K562 (cell line): ENCODE measurements around the gene PRICKLE2. TPM values are rescaled to one million over a fixed set of nuclear protein-coding genes. Genes with fewer than 3 reads are reported as not detected.

Experiments
- ATAC-seq: fragments of 200-7000 bp; cut with Tn5 transposase; 3 replicates; pipeline ENCODE4 v1.9.1; 2020; ENCODE audit warnings: moderate library complexity
- BruUV-seq: library from RNA; stranded (reverse); fragments of 400-500 nt; replicated peaks from 2 replicates; lab custom pipeline; 2021; lab: Mats Ljungman, UMichigan
- CTCF ChIA-PET: fragments of 300-600 bp; formaldehyde crosslinking; extraction: SDS; loops from one replicate; lab custom pipeline; 2021; ENCODE audit warnings: low intra/inter-chr PET ratio; lab: Yijun Ruan, JAX
- POLR2A ChIA-PET: fragments of 300-600, 350-650 bp; sonication (Branson Sonifier 250); formaldehyde crosslinking; extraction: SDS; loops from one replicate; lab custom pipeline; 2021; ENCODE audit warnings: antibody characterized with exemption, inconsistent platforms; lab: Yijun Ruan, JAX
- DNase-seq, 4 experiments: peaks; one replicate each; pipeline versions ENCODE4 v3.0.0 to v3.0.0-alpha.2; 2011 to 2018; ENCODE audit warnings: low spot score in 3 of 4, mixed read lengths in 3 of 4; ENCODE audit errors: extremely low read depth in 1 of 4
- FAIRE-seq: peaks from 2 replicates; lab custom pipeline; 2011; peaks lifted over from hg19 to GRCh38; lab: Jason Lieb, UNC
- H2AFZ ChIP-seq: 2 replicates; pipeline ENCODE4 v1.6.0; 2011; ENCODE audit warnings: low read depth, low read length, control low read depth, inconsistent platforms
- H3K27ac ChIP-seq: fragments of 200-600 bp; 3 replicates; pipeline ENCODE4 v1.8.0; 2011; ENCODE audit warnings: low read depth, mild to moderate bottlenecking, control low read depth, inconsistent platforms, low read length, moderate library complexity, mixed read lengths; ENCODE audit errors: extremely low read depth
- H3K27me3 ChIP-seq, 2 experiments: fragments of 300-600 bp in 1 of 2; 2 replicates in 1 of 2; 3 replicates in 1 of 2; pipeline versions ENCODE4 v1.6.0 to v1.8.0; 2011; ENCODE audit warnings: inconsistent platforms in 2 of 2, low read length in 2 of 2, mild to moderate bottlenecking in 1 of 2, mixed read lengths in 1 of 2, moderate library complexity in 1 of 2; ENCODE audit not compliant: control insufficient read depth in 2 of 2, insufficient read depth in 2 of 2
- H3K36me3 ChIP-seq: fragments of 300-600 bp; 3 replicates; pipeline ENCODE4 v1.8.0; 2011; ENCODE audit warnings: mild to moderate bottlenecking, low read length, inconsistent platforms; ENCODE audit not compliant: control insufficient read depth, insufficient read depth
- H3K4me1 ChIP-seq, 2 experiments: fragments of 200-600 bp in 1 of 2; replicated peaks in 1 of 2; 2 replicates in 1 of 2; 3 replicates in 1 of 2; pipeline versions ENCODE4 v1.5.1 to v1.8.0; 2011; ENCODE audit warnings: inconsistent platforms in 2 of 2, low read length in 2 of 2, mild to moderate bottlenecking in 1 of 2, mixed read lengths in 1 of 2, moderate library complexity in 1 of 2; ENCODE audit not compliant: control insufficient read depth in 2 of 2, insufficient read depth in 2 of 2
- H3K4me2 ChIP-seq: 2 replicates; pipeline ENCODE4 v1.6.1; 2011; ENCODE audit warnings: low read length, control low read depth, inconsistent platforms, mixed read lengths; ENCODE audit not compliant: insufficient read depth
- H3K4me3 ChIP-seq: fragments of 200-600 bp; sonication (generic), shearing (Covaris generic); 2 replicates; pipeline ENCODE4 v1.5.1; 2016; ENCODE audit warnings: control low read depth, inconsistent platforms
- H3K79me2 ChIP-seq: fragments of 200-600 bp; 3 replicates; pipeline ENCODE4 v1.8.0; 2011; ENCODE audit warnings: low read length, inconsistent platforms; ENCODE audit not compliant: control insufficient read depth, insufficient read depth
- H3K9ac ChIP-seq, 2 experiments: 2 replicates each; pipeline versions ENCODE4 v1.6.0 to v1.6.1; 2011; ENCODE audit warnings: low read depth in 2 of 2, low read length in 2 of 2, control low read depth in 1 of 2, inconsistent platforms in 1 of 2, mild to moderate bottlenecking in 1 of 2, mixed read lengths in 1 of 2; ENCODE audit not compliant: insufficient read depth in 1 of 2
- H3K9me1 ChIP-seq: one replicate; pipeline ENCODE4 v1.6.0; 2011; ENCODE audit warnings: inconsistent platforms, mild to moderate bottlenecking, low read length, moderate library complexity; ENCODE audit not compliant: control insufficient read depth, insufficient read depth
- H3K9me3 ChIP-seq: replicated peaks from 2 replicates; pipeline ENCODE4 v1.5.1; 2011; ENCODE audit warnings: low read depth, low read length, inconsistent platforms; ENCODE audit not compliant: control insufficient read depth, insufficient read depth
- H4K20me1 ChIP-seq: replicated peaks from 2 replicates; pipeline ENCODE4 v1.6.1; 2011; ENCODE audit warnings: low read length, inconsistent platforms, mixed read lengths; ENCODE audit not compliant: control insufficient read depth, insufficient read depth
- BACH1 ChIP-seq: fragments of 200-800 bp; sonication (Bioruptor generic); IDR thresholded peaks from 2 replicates; pipeline ENCODE4 v1.6.1; 2016; ENCODE audit warnings: missing genetic modification characterization, missing compliant biosample characterization
- DIDO1 ChIP-seq: fragments of 450-650 bp; IDR thresholded peaks from 2 replicates; pipeline ENCODE4 v1.6.1; 2016; ENCODE audit warnings: low read depth, missing biosample characterization, missing genetic modification characterization
- ETV5 ChIP-seq: sonication (generic); formaldehyde crosslinking; IDR thresholded peaks from 2 replicates; pipeline ENCODE4 v1.4.0; 2020; ENCODE audit warnings: low read depth, mild to moderate bottlenecking, missing genetic modification reagents
- JUN ChIP-seq, 2 experiments: sonication (generic) in 1 of 2; formaldehyde crosslinking in 1 of 2; IDR thresholded peaks; 2 replicates each; pipeline versions ENCODE4 v1.6.1 to v1.8.0; 2012 to 2022; ENCODE audit warnings: borderline replicate concordance in 2 of 2, mild to moderate bottlenecking in 2 of 2, improper control_type of control experiment in 1 of 2, low read depth in 1 of 2, low read length in 1 of 2, missing genetic modification reagents in 1 of 2
- JUND ChIP-seq, 2 experiments: IDR thresholded peaks; 2 replicates in 1 of 2; 3 replicates in 1 of 2; pipeline ENCODE4 v1.6.1; 2011; ENCODE audit warnings: borderline replicate concordance in 2 of 2, low read depth in 2 of 2, low read length in 2 of 2, improper control_type of control experiment in 1 of 2, missing biosample characterization in 1 of 2, missing genetic modification characterization in 1 of 2, missing genetic modification reagents in 1 of 2
- KLF13 ChIP-seq: fragments of 450-650 bp; IDR thresholded peaks from 2 replicates; pipeline ENCODE4 v1.6.1; 2016; ENCODE audit warnings: missing genetic modification characterization, low read depth, mild to moderate bottlenecking, missing compliant biosample characterization, moderate library complexity, borderline replicate concordance
- MCM7 ChIP-seq, 2 experiments: fragments of 450-650 bp; IDR thresholded peaks; 2 replicates each; pipeline ENCODE4 v1.6.1; 2016 to 2018
- NFE2 ChIP-seq: IDR thresholded peaks from 2 replicates; pipeline ENCODE4 v1.6.1; 2014; ENCODE audit warnings: antibody characterized with exemption, low read depth
- PRMT5 ChIP-seq: sonication (generic); formaldehyde crosslinking; IDR thresholded peaks from 2 replicates; pipeline ENCODE4 v1.5.0; 2020; ENCODE audit warnings: missing genetic modification reagents
- THRA ChIP-seq: fragments of 450-650 bp; IDR thresholded peaks from 2 replicates; pipeline ENCODE4 v1.6.1; 2017; ENCODE audit warnings: mild to moderate bottlenecking, moderate library complexity
- USF1 ChIP-seq: sonication (generic); formaldehyde crosslinking; IDR thresholded peaks from 2 replicates; pipeline ENCODE4 v1.9.0; 2022; ENCODE audit warnings: mild to moderate bottlenecking, missing genetic modification reagents
- ZBTB12 ChIP-seq: fragments of 250-450 bp; sonication (Bioruptor Pico); IDR thresholded peaks from 2 replicates; pipeline ENCODE4 v1.4.0; 2020
- ZFP1 ChIP-seq: fragments of 450-650 bp; formaldehyde crosslinking; IDR thresholded peaks from 2 replicates; pipeline ENCODE4 v1.4.0; 2020; ENCODE audit warnings: mild to moderate bottlenecking, mixed read lengths
- ZNF197 ChIP-seq: fragments of 200-800 bp; sonication (Bioruptor generic); IDR thresholded peaks from 2 replicates; pipeline ENCODE4 v1.6.1; 2016; ENCODE audit warnings: low read depth, missing genetic modification characterization, missing compliant biosample characterization
- ZNF740 ChIP-seq, 3 experiments: fragments of 200-800 bp in 1 of 3; sonication (Bioruptor generic) in 1 of 3; sonication (generic) in 1 of 3; formaldehyde crosslinking in 1 of 3; IDR thresholded peaks; 2 replicates each; pipeline versions ENCODE4 v1.6.1 to v1.8.0; 2016 to 2022; ENCODE audit warnings: mild to moderate bottlenecking in 2 of 3, missing compliant biosample characterization in 2 of 3, missing genetic modification characterization in 2 of 3, missing genetic modification reagents in 1 of 3
- whole genome bisulfite sequencing: fragments of 100-300 bp; shearing (Covaris generic); methylation state at CpG from one replicate; pipeline ENCODE4 v1.1.6; 2016; ENCODE audit warnings: low coverage, mixed read lengths; ENCODE audit not compliant: insufficient coverage; ENCODE audit errors: missing lambda C conversion rate; 5-methylcytosine and 5-hydroxymethylcytosine counted together
- in situ Hi-C: fragments of 300-500 bp; cut with MboI; formaldehyde crosslinking; loops from 4 replicates; pipeline ENCODE4 v1.15.0; 2018; ENCODE audit warnings: inconsistent platforms, mixed read lengths
- intact Hi-C: fragments of 100-400 bp; cut with micrococcal nuclease; formaldehyde crosslinking; loops from 2 replicates; pipeline ENCODE4 v1.14.2; 2022
- polyA plus RNA-seq, 8 experiments: library from polyadenylated mRNA; depleted of rRNA in 4 of 8; stranded (reverse) in 5 of 8; unstranded in 3 of 8; fragments of >200 nt; fragmentation: Nextera tagmentation in 2 of 8; fragmentation: Illumina TruSeq in 1 of 8; extraction: Ambion mirVana in 2 of 8; extraction: Trizol in 1 of 8; gene quantifications; 2 replicates each; pipeline versions ENCODE4 v1.2.1 to v1.2.3, GENCODE V29; 2011 to 2014; ENCODE audit warnings: inconsistent platforms in 1 of 8, missing spikeins in 1 of 8
- total RNA-seq, 7 experiments: library from RNA; depleted of rRNA in 6 of 7; stranded (reverse); fragments of >200 nt in 6 of 7; fragmentation: Illumina TruSeq in 2 of 7; extraction: Trizol in 2 of 7; gene quantifications; 2 replicates each; pipeline versions ENCODE4 v1.2.1 to v1.2.3, GENCODE V29; 2011 to 2021; ENCODE audit warnings: low replicate concordance in 1 of 7

Gene PRICKLE2
- total and polyA plus RNA-seq, 9 of the 15 experiments (the other 6 are each of a cell fraction or from before 2014, with no cell fraction given) = 0.07 to 0.09 TPM; not detected in 7

GRCh38 chr3:64196236-64196929 is 28.9 kb downstream of the PRICKLE2 start (continued):
- TF ChIP-seq KLF13 (tag) (no peak), USF1 (CRISPR knock-in tag) (no peak), THRA (no peak), ETV5 (CRISPR knock-in tag) (no peak)
- TF ChIP-seq, all 486 proteins: peak for 0

GRCh38 chr3:64195789-64196188 is 29.5 kb downstream of the PRICKLE2 start:
- DNase-seq = no peak
- CTCF ChIA-PET = no interaction called here
- BruUV-seq = no TSS peak
- 0% methylated on average over 1 of the region's 1 CpG for WGBS
- POLR2A ChIA-PET = no interaction called here
- no peak overlapping the region for H3K4me3 ChIP-seq
- no peak for FAIRE-seq
- intact Hi-C loops = no loop called here
- in situ Hi-C loops = no loop called here
- H3K9me1 ChIP-seq = no peaks in the 10 kb centered on the region
- no peak overlapping the region for H3K27ac ChIP-seq
- no peaks in the 10 kb centered on the region for H4K20me1 ChIP-seq
- H3K36me3 ChIP-seq = no peaks in the 10 kb centered on the region
- H3K9me3 ChIP-seq = no peaks in the 10 kb centered on the region
- H3K9ac ChIP-seq = no peak overlapping the region
- no peak for ATAC-seq
- no peak overlapping the region for H2AFZ ChIP-seq
- H3K79me2 ChIP-seq = no peaks in the 10 kb centered on the region
- no peaks in the 10 kb centered on the region for H3K4me1 ChIP-seq
- no peak overlapping the region for H3K4me2 ChIP-seq
- H3K27me3 ChIP-seq = no peaks in the 10 kb centered on the region
- TF ChIP-seq JUND (IDR thresholded peaks at IDR 0.05; ENCODE audit: borderline replicate concordance, low read depth, low read length) = no peak
- TF ChIP-seq JUND (tag; IDR thresholded peaks at IDR 0.05; ENCODE audit: borderline replicate concordance, low read depth, low read length) = no peak
- TF ChIP-seq ZBTB12 (CRISPR knock-in tag) = no peak
- TF ChIP-seq ZNF740 (CRISPR knock-in tag; IDR thresholded peaks at IDR 0.05) = no peak
- TF ChIP-seq ZNF740 (tag; IDR thresholded peaks at IDR 0.05) = no peak
- TF ChIP-seq NFE2 = no peak
- no peak for TF ChIP-seq ZNF197 (CRISPR knock-in tag)
- TF ChIP-seq DIDO1 (tag) = no peak
- TF ChIP-seq JUN (IDR thresholded peaks at IDR 0.05; ENCODE audit: borderline replicate concordance, low read depth, low read length) = no peak
- TF ChIP-seq JUN (CRISPR knock-in tag; IDR thresholded peaks at IDR 0.05; ENCODE audit: borderline replicate concordance) = no peak
- TF ChIP-seq ZFP1 (CRISPR knock-in tag) = no peak
- TF ChIP-seq PRMT5 (CRISPR knock-in tag) = no peak
- no peak for TF ChIP-seq BACH1 (tag)
- no peak for TF ChIP-seq MCM7 (IDR thresholded peaks at IDR 0.05)
